ENCODE results near the gene PLIN1.

GRCh38 chr15:89615135-89615534, 64.0 kb downstream of the PLIN1 start:
- no peak for TF ChIP-seq POLR2A (IDR thresholded peaks at IDR 0.05; ENCODE audit: borderline replicate concordance, extremely low read depth, insufficient read depth, insufficient read length)
- no peak for TF ChIP-seq POLR2AphosphoS5 (IDR thresholded peaks at IDR 0.05; ENCODE audit: low read depth, low read length)
- no peak for TF ChIP-seq ZNF274 (IDR thresholded peaks at IDR 0.05; ENCODE audit: low read depth, low read length)
- TF ChIP-seq EZH2phosphoT487 (IDR thresholded peaks at IDR 0.05; ENCODE audit: borderline replicate concordance) = no peak
- no peak for TF ChIP-seq JUND (IDR thresholded peaks at IDR 0.05)
- TF ChIP-seq, protein P1, sequence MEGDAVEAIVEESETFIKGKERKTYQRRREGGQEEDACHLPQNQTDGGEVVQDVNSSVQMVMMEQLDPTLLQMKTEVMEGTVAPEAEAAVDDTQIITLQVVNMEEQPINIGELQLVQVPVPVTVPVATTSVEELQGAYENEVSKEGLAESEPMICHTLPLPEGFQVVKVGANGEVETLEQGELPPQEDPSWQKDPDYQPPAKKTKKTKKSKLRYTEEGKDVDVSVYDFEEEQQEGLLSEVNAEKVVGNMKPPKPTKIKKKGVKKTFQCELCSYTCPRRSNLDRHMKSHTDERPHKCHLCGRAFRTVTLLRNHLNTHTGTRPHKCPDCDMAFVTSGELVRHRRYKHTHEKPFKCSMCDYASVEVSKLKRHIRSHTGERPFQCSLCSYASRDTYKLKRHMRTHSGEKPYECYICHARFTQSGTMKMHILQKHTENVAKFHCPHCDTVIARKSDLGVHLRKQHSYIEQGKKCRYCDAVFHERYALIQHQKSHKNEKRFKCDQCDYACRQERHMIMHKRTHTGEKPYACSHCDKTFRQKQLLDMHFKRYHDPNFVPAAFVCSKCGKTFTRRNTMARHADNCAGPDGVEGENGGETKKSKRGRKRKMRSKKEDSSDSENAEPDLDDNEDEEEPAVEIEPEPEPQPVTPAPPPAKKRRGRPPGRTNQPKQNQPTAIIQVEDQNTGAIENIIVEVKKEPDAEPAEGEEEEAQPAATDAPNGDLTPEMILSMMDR (IDR thresholded peaks at IDR 0.05 in 2 of 3, conservative IDR thresholded peaks at IDR 0.05 in 1 of 3; ENCODE audit: borderline replicate concordance in 1 of 3, insufficient read depth in 1 of 3, low read depth in 2 of 3, low read length in 2 of 3) = no peak
